AG04449 (cell line): Measurements from ENCODE around the gene FLNB.

Source experiments
- CTCF ChIA-PET: fragments of 350-600 bp; formaldehyde crosslinking; extraction: SDS; loops from one replicate; lab custom pipeline; 2021; ENCODE audit warnings: antibody characterized with exemption; lab: Yijun Ruan, JAX
- POLR2A ChIA-PET: fragments of 400-600, 350-600 bp; formaldehyde crosslinking; extraction: SDS; loops from one replicate; lab custom pipeline; 2020; ENCODE audit warnings: antibody characterized with exemption, inconsistent platforms; lab: Yijun Ruan, JAX
- DNase-seq: peaks from one replicate; pipeline ENCODE4 v3.0.0-alpha.2; 2010; ENCODE audit warnings: low read depth, low spot score
- H3K4me3 ChIP-seq: 2 replicates; pipeline ENCODE4 v1.5.1; 2011; ENCODE audit warnings: low read depth, mild to moderate bottlenecking, control low read depth, low read length
- TF ChIP-seq, protein P1 (sequence below): IDR thresholded peaks from one replicate; pipeline ENCODE4 v1.5.1; 2011; ENCODE audit warnings: mild to moderate bottlenecking, moderate library complexity, low read length, control low read depth, inconsistent platforms; ENCODE audit not compliant: insufficient read depth; ENCODE audit errors: missing control alignments

FLNB gene

DNA sequence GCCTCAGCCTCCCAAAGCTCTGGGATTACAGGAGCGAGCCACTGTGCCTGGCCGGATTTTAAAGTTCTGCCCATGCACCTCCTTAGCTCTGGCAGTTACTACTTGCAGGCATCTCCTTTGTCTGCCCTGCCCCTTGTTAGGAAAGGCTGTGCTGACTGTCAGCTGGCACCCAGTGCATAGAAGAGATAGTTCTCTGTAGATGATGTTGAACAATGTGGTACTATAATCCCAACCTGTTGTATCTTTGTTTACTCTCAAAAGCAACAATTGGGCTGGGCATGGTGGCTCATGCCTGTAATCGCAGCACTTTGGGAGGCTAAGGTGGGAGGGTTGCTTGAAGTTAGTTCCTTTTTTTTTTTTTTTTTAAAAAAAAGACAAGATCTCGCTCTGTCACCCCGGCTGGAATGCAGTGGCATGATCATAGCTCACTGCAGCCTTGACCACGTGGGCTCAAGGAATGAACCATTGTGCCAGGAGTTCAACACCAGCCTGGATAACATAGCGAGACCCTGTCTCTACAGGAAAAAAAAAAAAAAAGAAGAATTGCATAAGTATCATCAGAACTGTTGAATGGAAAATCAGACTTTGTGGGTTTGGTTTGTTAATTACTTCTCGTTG lies 30.6 kb downstream of the FLNB start:
- TF ChIP-seq, protein P1, sequence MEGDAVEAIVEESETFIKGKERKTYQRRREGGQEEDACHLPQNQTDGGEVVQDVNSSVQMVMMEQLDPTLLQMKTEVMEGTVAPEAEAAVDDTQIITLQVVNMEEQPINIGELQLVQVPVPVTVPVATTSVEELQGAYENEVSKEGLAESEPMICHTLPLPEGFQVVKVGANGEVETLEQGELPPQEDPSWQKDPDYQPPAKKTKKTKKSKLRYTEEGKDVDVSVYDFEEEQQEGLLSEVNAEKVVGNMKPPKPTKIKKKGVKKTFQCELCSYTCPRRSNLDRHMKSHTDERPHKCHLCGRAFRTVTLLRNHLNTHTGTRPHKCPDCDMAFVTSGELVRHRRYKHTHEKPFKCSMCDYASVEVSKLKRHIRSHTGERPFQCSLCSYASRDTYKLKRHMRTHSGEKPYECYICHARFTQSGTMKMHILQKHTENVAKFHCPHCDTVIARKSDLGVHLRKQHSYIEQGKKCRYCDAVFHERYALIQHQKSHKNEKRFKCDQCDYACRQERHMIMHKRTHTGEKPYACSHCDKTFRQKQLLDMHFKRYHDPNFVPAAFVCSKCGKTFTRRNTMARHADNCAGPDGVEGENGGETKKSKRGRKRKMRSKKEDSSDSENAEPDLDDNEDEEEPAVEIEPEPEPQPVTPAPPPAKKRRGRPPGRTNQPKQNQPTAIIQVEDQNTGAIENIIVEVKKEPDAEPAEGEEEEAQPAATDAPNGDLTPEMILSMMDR = no peak
- no peak overlapping the region for H3K4me3 ChIP-seq
- POLR2A ChIA-PET = interaction anchor here (0.6 kb wide), 1 partner anchor 232 kb away, joined by 3 read pairs; no protein-coding TSS in a partner anchor
- no peak for DNase-seq
- CTCF ChIA-PET = no interaction called here

DNA sequence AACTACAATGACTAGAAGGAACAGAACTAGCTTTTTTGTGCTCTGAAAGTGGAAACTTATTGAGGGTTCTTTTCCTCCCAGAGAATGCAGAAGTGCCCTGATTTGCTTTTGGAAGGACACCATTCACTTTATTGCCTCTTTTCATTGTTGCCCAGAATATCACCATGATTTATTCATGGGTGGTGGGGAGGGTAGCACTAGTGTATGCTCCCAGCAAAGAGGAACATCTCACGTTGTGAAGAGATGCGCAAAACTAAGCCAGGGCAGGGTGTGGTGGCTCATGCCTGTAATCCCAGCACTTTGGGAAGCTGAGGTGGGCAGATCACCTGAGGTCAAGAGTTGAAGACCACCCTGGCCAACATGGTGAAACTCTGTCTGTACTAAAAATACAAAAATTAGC lies 31.4 kb downstream of the FLNB start:
- ChIA-PET CTCF (no interaction called here), POLR2A (interaction anchor here (0.6 kb wide), 1 partner anchor 231 kb away, joined by 3 read pairs; no protein-coding TSS in a partner anchor)
- TF ChIP-seq, protein P1 = no peak
- no peak overlapping the region for H3K4me3 ChIP-seq
- no peak for DNase-seq

DNA sequence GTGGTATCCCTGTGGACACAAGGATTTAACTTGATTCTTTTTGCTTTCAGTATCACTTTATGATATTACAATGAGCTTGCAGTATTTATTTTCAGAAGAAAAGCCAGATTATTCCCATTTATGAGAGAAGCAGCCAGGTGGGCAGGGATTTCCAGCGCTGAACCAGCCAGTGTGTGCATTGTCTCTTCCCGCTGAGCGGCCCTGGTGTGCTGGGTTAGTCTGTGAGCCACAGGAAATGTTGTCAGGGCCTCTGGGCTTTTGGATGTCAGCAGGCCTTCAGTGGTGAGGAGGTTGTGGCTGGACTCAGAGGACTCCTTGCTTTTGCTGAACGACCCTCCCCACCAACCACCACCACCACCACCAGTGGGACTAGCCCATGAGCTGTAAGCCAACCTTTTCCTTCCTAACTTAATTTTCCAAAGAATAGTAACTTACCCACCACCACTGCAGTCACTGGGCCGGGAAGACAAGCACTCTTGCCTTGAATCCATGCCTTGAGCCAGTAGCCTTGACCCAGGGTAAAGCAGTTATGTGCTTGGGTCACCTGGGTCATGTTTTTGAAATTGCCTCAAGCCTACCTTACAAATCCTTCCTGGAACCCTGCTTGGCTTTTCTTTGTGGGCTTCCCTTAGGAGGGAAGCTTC lies 33.1 kb downstream of the FLNB start:
- no peak for DNase-seq
- ChIA-PET POLR2A (interaction anchor here (0.8 to 1.6 kb wide), 3 partner anchors 11 to 27 kb away, joined by 3 to 7 read pairs (median 6); no protein-coding TSS in a partner anchor), CTCF (interaction anchor here (1.0 to 1.9 kb wide), 8 partner anchors 9 to 136 kb away, joined by 3 to 8 read pairs (median 4); no protein-coding TSS in a partner anchor)
- H3K4me3 ChIP-seq = no peak overlapping the region; the same call in 1 of the 2 replicates
- TF ChIP-seq, protein P1 = no peak

DNA sequence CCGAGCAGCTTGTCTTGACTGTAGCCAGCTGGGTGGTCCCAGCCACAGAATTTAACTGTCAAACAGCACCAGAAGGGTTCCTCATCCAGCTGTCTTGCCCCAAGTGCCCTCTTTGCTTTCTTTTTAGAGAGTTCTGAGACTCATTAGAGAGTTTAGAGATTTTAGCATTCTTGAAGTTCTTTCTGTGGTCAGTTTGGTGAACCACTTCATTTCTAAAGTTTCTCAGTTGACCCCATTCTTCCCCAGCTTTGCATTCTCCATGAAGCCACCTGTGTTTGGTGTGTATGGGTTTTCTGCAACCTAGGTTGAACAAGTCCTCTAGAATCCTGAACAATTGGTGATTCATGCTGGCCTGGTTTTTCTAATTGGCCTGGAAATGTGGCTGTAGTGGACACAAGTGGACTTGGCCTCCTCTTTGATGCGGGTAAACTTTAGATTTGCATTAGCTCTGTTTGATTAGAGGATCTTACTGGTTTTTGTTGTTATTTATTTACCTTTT lies 33.7 kb downstream of the FLNB start:
- POLR2A ChIA-PET = interaction anchor here (0.6 to 1.6 kb wide), 4 partner anchors 11 to 28 kb away, joined by 3 to 7 read pairs (median 4); no protein-coding TSS in a partner anchor
- DNase-seq = no peak
- CTCF ChIA-PET = interaction anchor here (1.1 to 1.9 kb wide), 6 partner anchors 10 to 132 kb away, joined by 3 to 8 read pairs (median 4); no protein-coding TSS in a partner anchor
- H3K4me3 ChIP-seq = no peak overlapping the region
- TF ChIP-seq, protein P1 = no peak

DNA sequence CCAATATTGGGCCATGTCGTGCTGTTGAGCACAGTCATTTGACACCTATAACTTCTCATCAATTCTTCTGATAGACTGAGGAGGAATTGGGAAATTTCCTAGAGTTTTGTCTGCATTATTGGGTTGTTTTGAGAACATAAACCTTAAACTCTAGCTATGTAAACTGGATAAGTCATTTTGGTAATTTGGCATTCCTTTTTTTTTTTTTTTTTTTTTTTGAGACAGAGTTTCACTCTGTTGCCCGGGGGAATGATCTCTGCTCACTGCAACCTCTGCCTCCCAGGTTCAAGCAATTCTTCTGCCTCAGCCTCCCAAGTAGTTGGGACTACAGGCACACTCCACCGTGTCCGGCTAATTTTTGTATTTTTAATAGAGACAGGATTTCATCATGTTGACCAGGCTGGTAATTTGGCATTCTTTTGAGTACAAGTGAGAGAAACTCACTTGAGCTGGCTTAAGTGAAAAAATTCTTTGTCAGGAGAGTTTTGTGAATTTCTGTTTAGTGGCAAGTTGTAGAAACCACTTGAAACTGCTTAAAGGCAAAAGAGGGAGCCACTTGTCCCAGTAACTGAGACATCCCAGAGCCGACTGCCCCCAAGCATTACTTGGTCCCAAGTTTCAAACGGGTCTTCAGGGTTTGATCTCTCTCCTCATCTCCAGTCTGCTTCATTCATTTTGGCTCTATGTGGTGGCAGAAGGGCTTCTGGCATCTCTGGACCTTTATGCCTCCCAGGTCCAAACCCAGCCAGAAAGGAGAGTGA lies 34.9 kb downstream of the FLNB start:
- no peak for DNase-seq
- TF ChIP-seq, protein P1 = no peak
- ChIA-PET CTCF (interaction anchor here (1.0 to 1.1 kb wide), 3 partner anchors 18 to 125 kb away, joined by 3 read pairs; no protein-coding TSS in a partner anchor), POLR2A (interaction anchor here (0.5 to 1.6 kb wide), 3 partner anchors 9 to 32 kb away, joined by 3 to 7 read pairs (median 4); no protein-coding TSS in a partner anchor)
- H3K4me3 ChIP-seq = no peak overlapping the region
